Measurements from ENCODE around the gene PIK3CD.

DNA sequence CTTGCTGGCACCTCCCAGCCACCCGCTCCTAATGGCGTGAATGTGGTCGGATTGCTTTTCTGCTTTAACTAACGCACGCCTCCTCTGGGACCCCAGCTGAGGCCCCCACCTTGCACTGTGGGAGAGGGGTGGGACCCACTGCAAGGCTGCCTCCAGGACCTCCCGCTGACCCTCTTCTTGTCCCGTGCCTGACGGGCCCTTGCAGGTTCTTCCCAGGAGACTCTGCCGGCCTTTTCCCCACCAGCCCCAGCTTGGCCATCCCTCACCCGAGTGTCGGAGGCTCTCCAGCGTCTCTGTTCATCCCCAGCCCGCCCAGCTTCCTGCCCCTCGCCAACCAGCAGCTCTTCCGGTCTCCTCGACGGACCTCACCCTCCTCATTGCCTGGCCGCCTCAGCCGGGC lies 44.2 kb upstream of the PIK3CD start:
- TF ChIP-seq, protein P1, sequence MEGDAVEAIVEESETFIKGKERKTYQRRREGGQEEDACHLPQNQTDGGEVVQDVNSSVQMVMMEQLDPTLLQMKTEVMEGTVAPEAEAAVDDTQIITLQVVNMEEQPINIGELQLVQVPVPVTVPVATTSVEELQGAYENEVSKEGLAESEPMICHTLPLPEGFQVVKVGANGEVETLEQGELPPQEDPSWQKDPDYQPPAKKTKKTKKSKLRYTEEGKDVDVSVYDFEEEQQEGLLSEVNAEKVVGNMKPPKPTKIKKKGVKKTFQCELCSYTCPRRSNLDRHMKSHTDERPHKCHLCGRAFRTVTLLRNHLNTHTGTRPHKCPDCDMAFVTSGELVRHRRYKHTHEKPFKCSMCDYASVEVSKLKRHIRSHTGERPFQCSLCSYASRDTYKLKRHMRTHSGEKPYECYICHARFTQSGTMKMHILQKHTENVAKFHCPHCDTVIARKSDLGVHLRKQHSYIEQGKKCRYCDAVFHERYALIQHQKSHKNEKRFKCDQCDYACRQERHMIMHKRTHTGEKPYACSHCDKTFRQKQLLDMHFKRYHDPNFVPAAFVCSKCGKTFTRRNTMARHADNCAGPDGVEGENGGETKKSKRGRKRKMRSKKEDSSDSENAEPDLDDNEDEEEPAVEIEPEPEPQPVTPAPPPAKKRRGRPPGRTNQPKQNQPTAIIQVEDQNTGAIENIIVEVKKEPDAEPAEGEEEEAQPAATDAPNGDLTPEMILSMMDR (IDR thresholded peaks at IDR 0.05; ENCODE audit: low read length) = no peak
- no peak for TF ChIP-seq EZH2 (IDR thresholded peaks at IDR 0.05; ENCODE audit: borderline replicate concordance, low read length)

All from OCI-LY1 (cell line).